WTC11 (cell line): ENCODE measurements around the gene CGREF1. TPM values are rescaled to one million over a fixed set of nuclear protein-coding genes. Genes with fewer than 3 reads are reported as not detected.
A peak's percentile ranks its signal among the peaks of the same experiment; 100 is the strongest.

Experiments
- ATF1 ChIP-seq: sonication (generic); formaldehyde crosslinking; IDR thresholded peaks from 2 replicates; pipeline ENCODE4 v1.8.1; 2023; ENCODE audit warnings: mild to moderate bottlenecking, moderate library complexity, missing genetic modification reagents
- E2F4 ChIP-seq: sonication (generic); formaldehyde crosslinking; IDR thresholded peaks from 2 replicates; pipeline ENCODE4 v1.8.1; 2022; ENCODE audit warnings: low read depth, mild to moderate bottlenecking, moderate library complexity, missing genetic modification reagents, borderline replicate concordance
- NR3C1 ChIP-seq: sonication (generic); formaldehyde crosslinking; conservative IDR thresholded peaks from 2 replicates; pipeline ENCODE4 v1.8.1; 2023; ENCODE audit warnings: low read depth, mild to moderate bottlenecking, missing genetic modification reagents
- SMAD4 ChIP-seq: sonication (generic); formaldehyde crosslinking; IDR thresholded peaks from 2 replicates; pipeline ENCODE4 v1.8.0; 2022; ENCODE audit warnings: mild to moderate bottlenecking, missing genetic modification reagents
- TCF7 ChIP-seq: sonication (generic); formaldehyde crosslinking; IDR thresholded peaks from 2 replicates; pipeline ENCODE4 v1.8.0; 2022; ENCODE audit warnings: mild to moderate bottlenecking, low read depth, missing genetic modification reagents, moderate library complexity
- TEAD4 ChIP-seq: sonication (generic); formaldehyde crosslinking; IDR thresholded peaks from 2 replicates; pipeline ENCODE4 v1.8.0; 2022; ENCODE audit warnings: mild to moderate bottlenecking, missing genetic modification reagents
- TP53 ChIP-seq: sonication (generic); formaldehyde crosslinking; IDR thresholded peaks from 2 replicates; pipeline ENCODE4 v1.8.1; 2023; ENCODE audit warnings: mild to moderate bottlenecking, missing genetic modification reagents
- ZNF219 ChIP-seq: sonication (generic); formaldehyde crosslinking; IDR thresholded peaks from 2 replicates; pipeline ENCODE4 v1.8.0; 2023; ENCODE audit warnings: missing genetic modification reagents, mild to moderate bottlenecking, borderline replicate concordance
- ZNF263 ChIP-seq: sonication (generic); formaldehyde crosslinking; IDR thresholded peaks from 2 replicates; pipeline ENCODE4 v1.8.1; 2022; ENCODE audit warnings: low read depth, mild to moderate bottlenecking, moderate library complexity, missing genetic modification reagents
- total RNA-seq: library from RNA; stranded (reverse); gene quantifications from 3 replicates; pipeline ENCODE4 v1.2.3, GENCODE V29; 2021
- TF ChIP-seq, protein P1 (sequence below): fragments of 250-450 bp; sonication (Bioruptor Pico); conservative IDR thresholded peaks from 2 replicates; pipeline ENCODE4 v1.9.0; 2021; ENCODE audit warnings: mild to moderate bottlenecking
- TF ChIP-seq, protein P2 (sequence below): sonication (generic); formaldehyde crosslinking; IDR thresholded peaks from 2 replicates; pipeline ENCODE4 v1.8.1; 2023; ENCODE audit warnings: mild to moderate bottlenecking, missing genetic modification reagents, borderline replicate concordance
- TF ChIP-seq, protein P3 (sequence below): sonication (generic); formaldehyde crosslinking; IDR thresholded peaks from 2 replicates; pipeline ENCODE4 v1.8.1; 2023; ENCODE audit warnings: mild to moderate bottlenecking, moderate library complexity, missing genetic modification reagents
- TF ChIP-seq, protein P4 (sequence below): sonication (generic); formaldehyde crosslinking; IDR thresholded peaks from 2 replicates; pipeline ENCODE4 v1.8.1; 2023; ENCODE audit warnings: mild to moderate bottlenecking, missing genetic modification reagents
- TF ChIP-seq, protein P5 (sequence below): sonication (generic); formaldehyde crosslinking; IDR thresholded peaks from 2 replicates; pipeline ENCODE4 v1.8.1; 2023; ENCODE audit warnings: mild to moderate bottlenecking, missing genetic modification reagents, moderate library complexity
- TF ChIP-seq, protein P6 (sequence below): fragments of 250-450 bp; sonication (Bioruptor Pico); IDR thresholded peaks from 2 replicates; pipeline ENCODE4 v1.9.0; 2021; ENCODE audit warnings: moderate library complexity, mild to moderate bottlenecking, inconsistent platforms, borderline replicate concordance

Gene CGREF1
- total RNA-seq, 1 experiment from 2014 or later = 3.5 TPM

GRCh38 chr2:27133905-27134780, 15.2 kb upstream of the CGREF1 start, which contains the start of gene PREB (continued):
- TF ChIP-seq, protein P1, sequence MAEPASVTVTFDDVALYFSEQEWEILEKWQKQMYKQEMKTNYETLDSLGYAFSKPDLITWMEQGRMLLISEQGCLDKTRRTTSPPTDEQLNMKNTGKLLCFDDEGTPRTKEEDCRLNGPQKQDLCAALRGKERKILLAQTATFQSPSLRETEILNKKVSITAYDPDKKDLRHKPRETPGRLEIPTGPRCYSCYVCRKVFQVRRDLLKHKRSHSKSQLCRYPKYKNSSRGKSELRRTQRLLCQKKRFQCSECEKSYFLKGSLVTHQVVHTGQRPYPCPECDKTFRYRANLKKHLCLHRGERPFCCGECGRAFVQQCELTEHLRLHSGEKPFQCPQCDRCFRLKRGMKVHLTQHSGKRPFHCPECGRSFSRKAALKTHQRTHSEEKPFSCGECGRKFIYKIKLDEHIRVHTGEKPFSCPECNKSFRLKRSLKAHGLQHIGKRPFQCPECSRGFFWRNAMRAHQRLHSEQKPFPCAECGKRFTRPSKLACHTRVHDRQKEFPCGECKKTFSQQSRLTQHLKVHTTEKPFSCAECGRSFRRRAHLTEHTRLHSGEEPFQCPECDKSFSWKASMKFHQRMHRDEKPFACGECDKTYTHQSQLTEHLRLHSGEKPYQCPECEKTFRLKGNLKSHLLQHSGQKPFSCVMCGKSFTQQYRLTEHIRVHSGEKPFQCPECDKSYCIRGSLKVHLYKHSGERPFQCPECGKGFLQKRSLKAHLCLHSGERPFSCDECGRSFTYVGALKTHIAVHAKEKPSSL (CRISPR knock-in tag) = no peak
- TF ChIP-seq E2F4 (no peak; the same call in 1 of the 2 replicates), SMAD4 (CRISPR knock-in tag) (no peak), ATF1 (no peak), TEAD4 (CRISPR knock-in tag) (no peak), ZNF263 (CRISPR knock-in tag) (no peak), NR3C1 (no peak), ZNF219 (no peak), TP53 (no peak; the same call in 1 of the 2 replicates), TCF7 (CRISPR knock-in tag) (no peak)
- TF ChIP-seq, protein P2, sequence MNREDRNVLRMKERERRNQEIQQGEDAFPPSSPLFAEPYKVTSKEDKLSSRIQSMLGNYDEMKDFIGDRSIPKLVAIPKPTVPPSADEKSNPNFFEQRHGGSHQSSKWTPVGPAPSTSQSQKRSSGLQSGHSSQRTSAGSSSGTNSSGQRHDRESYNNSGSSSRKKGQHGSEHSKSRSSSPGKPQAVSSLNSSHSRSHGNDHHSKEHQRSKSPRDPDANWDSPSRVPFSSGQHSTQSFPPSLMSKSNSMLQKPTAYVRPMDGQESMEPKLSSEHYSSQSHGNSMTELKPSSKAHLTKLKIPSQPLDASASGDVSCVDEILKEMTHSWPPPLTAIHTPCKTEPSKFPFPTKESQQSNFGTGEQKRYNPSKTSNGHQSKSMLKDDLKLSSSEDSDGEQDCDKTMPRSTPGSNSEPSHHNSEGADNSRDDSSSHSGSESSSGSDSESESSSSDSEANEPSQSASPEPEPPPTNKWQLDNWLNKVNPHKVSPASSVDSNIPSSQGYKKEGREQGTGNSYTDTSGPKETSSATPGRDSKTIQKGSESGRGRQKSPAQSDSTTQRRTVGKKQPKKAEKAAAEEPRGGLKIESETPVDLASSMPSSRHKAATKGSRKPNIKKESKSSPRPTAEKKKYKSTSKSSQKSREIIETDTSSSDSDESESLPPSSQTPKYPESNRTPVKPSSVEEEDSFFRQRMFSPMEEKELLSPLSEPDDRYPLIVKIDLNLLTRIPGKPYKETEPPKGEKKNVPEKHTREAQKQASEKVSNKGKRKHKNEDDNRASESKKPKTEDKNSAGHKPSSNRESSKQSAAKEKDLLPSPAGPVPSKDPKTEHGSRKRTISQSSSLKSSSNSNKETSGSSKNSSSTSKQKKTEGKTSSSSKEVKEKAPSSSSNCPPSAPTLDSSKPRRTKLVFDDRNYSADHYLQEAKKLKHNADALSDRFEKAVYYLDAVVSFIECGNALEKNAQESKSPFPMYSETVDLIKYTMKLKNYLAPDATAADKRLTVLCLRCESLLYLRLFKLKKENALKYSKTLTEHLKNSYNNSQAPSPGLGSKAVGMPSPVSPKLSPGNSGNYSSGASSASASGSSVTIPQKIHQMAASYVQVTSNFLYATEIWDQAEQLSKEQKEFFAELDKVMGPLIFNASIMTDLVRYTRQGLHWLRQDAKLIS = no peak
- TF ChIP-seq, protein P3, sequence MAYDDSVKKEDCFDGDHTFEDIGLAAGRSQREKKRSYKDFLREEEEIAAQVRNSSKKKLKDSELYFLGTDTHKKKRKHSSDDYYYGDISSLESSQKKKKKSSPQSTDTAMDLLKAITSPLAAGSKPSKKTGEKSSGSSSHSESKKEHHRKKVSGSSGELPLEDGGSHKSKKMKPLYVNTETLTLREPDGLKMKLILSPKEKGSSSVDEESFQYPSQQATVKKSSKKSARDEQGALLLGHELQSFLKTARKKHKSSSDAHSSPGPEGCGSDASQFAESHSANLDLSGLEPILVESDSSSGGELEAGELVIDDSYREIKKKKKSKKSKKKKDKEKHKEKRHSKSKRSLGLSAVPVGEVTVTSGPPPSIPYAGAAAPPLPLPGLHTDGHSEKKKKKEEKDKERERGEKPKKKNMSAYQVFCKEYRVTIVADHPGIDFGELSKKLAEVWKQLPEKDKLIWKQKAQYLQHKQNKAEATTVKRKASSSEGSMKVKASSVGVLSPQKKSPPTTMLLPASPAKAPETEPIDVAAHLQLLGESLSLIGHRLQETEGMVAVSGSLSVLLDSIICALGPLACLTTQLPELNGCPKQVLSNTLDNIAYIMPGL (CRISPR knock-in tag) = peak; percentile 95
- TF ChIP-seq, protein P4, sequence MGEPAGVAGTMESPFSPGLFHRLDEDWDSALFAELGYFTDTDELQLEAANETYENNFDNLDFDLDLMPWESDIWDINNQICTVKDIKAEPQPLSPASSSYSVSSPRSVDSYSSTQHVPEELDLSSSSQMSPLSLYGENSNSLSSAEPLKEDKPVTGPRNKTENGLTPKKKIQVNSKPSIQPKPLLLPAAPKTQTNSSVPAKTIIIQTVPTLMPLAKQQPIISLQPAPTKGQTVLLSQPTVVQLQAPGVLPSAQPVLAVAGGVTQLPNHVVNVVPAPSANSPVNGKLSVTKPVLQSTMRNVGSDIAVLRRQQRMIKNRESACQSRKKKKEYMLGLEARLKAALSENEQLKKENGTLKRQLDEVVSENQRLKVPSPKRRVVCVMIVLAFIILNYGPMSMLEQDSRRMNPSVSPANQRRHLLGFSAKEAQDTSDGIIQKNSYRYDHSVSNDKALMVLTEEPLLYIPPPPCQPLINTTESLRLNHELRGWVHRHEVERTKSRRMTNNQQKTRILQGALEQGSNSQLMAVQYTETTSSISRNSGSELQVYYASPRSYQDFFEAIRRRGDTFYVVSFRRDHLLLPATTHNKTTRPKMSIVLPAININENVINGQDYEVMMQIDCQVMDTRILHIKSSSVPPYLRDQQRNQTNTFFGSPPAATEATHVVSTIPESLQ (CRISPR knock-in tag) = no peak
- TF ChIP-seq, protein P5, sequence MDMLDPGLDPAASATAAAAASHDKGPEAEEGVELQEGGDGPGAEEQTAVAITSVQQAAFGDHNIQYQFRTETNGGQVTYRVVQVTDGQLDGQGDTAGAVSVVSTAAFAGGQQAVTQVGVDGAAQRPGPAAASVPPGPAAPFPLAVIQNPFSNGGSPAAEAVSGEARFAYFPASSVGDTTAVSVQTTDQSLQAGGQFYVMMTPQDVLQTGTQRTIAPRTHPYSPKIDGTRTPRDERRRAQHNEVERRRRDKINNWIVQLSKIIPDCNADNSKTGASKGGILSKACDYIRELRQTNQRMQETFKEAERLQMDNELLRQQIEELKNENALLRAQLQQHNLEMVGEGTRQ (CRISPR knock-in tag) = no peak
- TF ChIP-seq, protein P6, sequence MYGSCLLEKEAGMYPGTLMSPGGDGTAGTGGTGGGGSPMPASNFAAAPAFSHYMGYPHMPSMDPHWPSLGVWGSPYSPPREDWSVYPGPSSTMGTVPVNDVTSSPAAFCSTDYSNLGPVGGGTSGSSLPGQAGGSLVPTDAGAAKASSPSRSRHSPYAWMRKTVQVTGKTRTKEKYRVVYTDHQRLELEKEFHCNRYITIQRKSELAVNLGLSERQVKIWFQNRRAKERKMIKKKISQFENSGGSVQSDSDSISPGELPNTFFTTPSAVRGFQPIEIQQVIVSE (CRISPR knock-in tag) = no peak
